CD4-positive, CD25-positive, alpha-beta regulatory T cell (primary cell): Measurements from ENCODE around the gene TMEM87B. TPM values are rescaled to one million over a fixed set of nuclear protein-coding genes. Genes with fewer than 3 reads are reported as not detected.
"Not testable (repeated sequence)": the region's sequence is repeated elsewhere in the genome, so short reads cannot be mapped to it uniquely, and the experiment has no call there.

Source experiments
- ATAC-seq, 2 donors: fragments of 150-1000 bp; cut with Tn5 transposase; one replicate each; pipeline ENCODE4 v1.10.0; 2021; ENCODE audit warnings: low read depth in 2 of 2, moderate number of reproducible peaks in 2 of 2, moderate library complexity in 1 of 2
- DNase-seq, 3 donors: peaks; one replicate each; pipeline versions ENCODE4 v3.0.0 to v3.0.0-alpha.2; 2012 to 2022; ENCODE audit warnings: mixed read lengths in 1 of 3
- H3K27ac ChIP-seq: one replicate; pipeline ENCODE4 v1.7.0; 2013; ENCODE audit warnings: mild to moderate bottlenecking, low read length; ENCODE audit not compliant: insufficient read depth, poor library complexity, severe bottlenecking
- H3K27me3 ChIP-seq: one replicate; pipeline ENCODE4 v1.7.0; 2013; ENCODE audit warnings: low read length; ENCODE audit not compliant: control insufficient read depth, insufficient read depth
- H3K36me3 ChIP-seq: one replicate; pipeline ENCODE4 v1.7.0; 2013; ENCODE audit warnings: mild to moderate bottlenecking, low read length, moderate library complexity; ENCODE audit not compliant: control insufficient read depth, insufficient read depth
- H3K4me1 ChIP-seq: 2 replicates; pipeline ENCODE4 v1.7.0; 2013; ENCODE audit warnings: mild to moderate bottlenecking, low read length; ENCODE audit not compliant: insufficient read depth, control insufficient read depth, poor library complexity, severe bottlenecking
- H3K4me3 ChIP-seq: one replicate; pipeline ENCODE4 v1.7.0; 2013; ENCODE audit warnings: low read depth, mild to moderate bottlenecking, low read length, moderate library complexity
- H3K9me3 ChIP-seq, 2 experiments: 1 replicate in 1 of 2; 2 replicates in 1 of 2; pipeline ENCODE4 v1.7.0; 2013; ENCODE audit warnings: low read length in 2 of 2, mild to moderate bottlenecking in 1 of 2, moderate library complexity in 1 of 2; ENCODE audit not compliant: control insufficient read depth in 2 of 2
- H3K27ac Mint-ChIP-seq, 3 donors: one replicate each; pipeline ENCODE4 v1.8.0; 2020 to 2022; ENCODE audit warnings: mild to moderate bottlenecking in 3 of 3, mixed read lengths in 3 of 3, moderate library complexity in 2 of 3
- H3K27me3 Mint-ChIP-seq: one replicate; pipeline ENCODE4 v1.8.0; 2022; ENCODE audit warnings: mild to moderate bottlenecking, mixed read lengths
- H3K36me3 Mint-ChIP-seq: one replicate; pipeline ENCODE4 v1.8.0; 2020; ENCODE audit warnings: mixed read lengths
- H3K4me1 Mint-ChIP-seq, 4 donors: one replicate each; pipeline ENCODE4 v1.8.0; 2020 to 2022; ENCODE audit warnings: mixed read lengths in 4 of 4, mild to moderate bottlenecking in 1 of 4
- H3K4me3 Mint-ChIP-seq, 4 donors: one replicate each; pipeline ENCODE4 v1.8.0; 2020 to 2022; ENCODE audit warnings: mild to moderate bottlenecking in 4 of 4, mixed read lengths in 4 of 4, moderate library complexity in 3 of 4
- H3K9me3 Mint-ChIP-seq, 7 donors: one replicate each; pipeline ENCODE4 v1.8.0; 2020 to 2022; ENCODE audit warnings: mixed read lengths in 7 of 7, mild to moderate bottlenecking in 3 of 7, moderate library complexity in 2 of 7
- polyA plus RNA-seq, 4 donors: library from polyadenylated mRNA; unstranded; fragments of 300-500 nt; fragmentation: Illumina TruSeq; gene quantifications; one replicate each; pipeline ENCODE4 v1.2.3, GENCODE V29; 2021
- total RNA-seq: library from RNA; stranded (reverse); gene quantifications from one replicate; pipeline ENCODE4 v1.2.3, GENCODE V29; 2022

TMEM87B gene
- total and polyA plus RNA-seq, 5 donors from 2014 or later: 9.1 to 24.6 (median 12.2) TPM

GRCh38 chr2:112136096-112136495 is 81.0 kb downstream of the TMEM87B start:
- H3K4me1 ChIP-seq: peaks cover 13% of the 10 kb centered on the region
- peaks cover 7% of the 10 kb centered on the region in 2 experiments for H3K9me3 ChIP-seq
- peak overlapping the region in 3 of 4 donors; percentile 19 to 65 (median 56) for H3K4me3 Mint-ChIP-seq
- no peaks in the 10 kb centered on the region for H3K27me3 ChIP-seq
- peaks cover 11 to 20% (median 17%) of the 10 kb centered on the region in 4 donors for H3K4me1 Mint-ChIP-seq
- peaks cover 9% of the 10 kb centered on the region for H3K36me3 Mint-ChIP-seq
- no peaks in the 10 kb centered on the region for H3K36me3 ChIP-seq
- ATAC-seq (no peak), DNase-seq (no peak)
- H3K27me3 Mint-ChIP-seq: peaks cover 30% of the 10 kb centered on the region
- peaks cover 0 to 8% (median 6%) of the 10 kb centered on the region in 7 donors for H3K9me3 Mint-ChIP-seq
- no peak overlapping the region for H3K27ac ChIP-seq
- H3K27ac Mint-ChIP-seq: no peak overlapping the region
- H3K4me3 ChIP-seq: no peak overlapping the region

GRCh38 chr2:112137516-112138158 is 82.6 kb downstream of the TMEM87B start:
- H3K36me3 Mint-ChIP-seq: peaks cover 9% of the 10 kb centered on the region
- Histone ChIP-seq H3K4me3 (peak overlapping the region; percentile 73), H3K4me1 (peaks cover 13% of the 10 kb centered on the region), H3K9me3 (peaks cover 2 to 4% of the 10 kb centered on the region in 2 experiments), H3K27me3 (no peaks in the 10 kb centered on the region), H3K27ac (no peak overlapping the region), H3K36me3 (no peaks in the 10 kb centered on the region)
- peaks cover 0 to 6% (median 2%) of the 10 kb centered on the region in 7 donors for H3K9me3 Mint-ChIP-seq
- peak overlapping the region; percentile 71 to 86 (median 85) for H3K27ac Mint-ChIP-seq
- H3K4me1 Mint-ChIP-seq: peaks cover 3 to 19% (median 14%) of the 10 kb centered on the region in 4 donors
- ATAC-seq: peak; percentile 41 to 67
- H3K4me3 Mint-ChIP-seq: peak overlapping the region; percentile 74 to 85 (median 78)
- peak; percentile 9 to 49 (median 19) for DNase-seq
- H3K27me3 Mint-ChIP-seq: peaks cover 32% of the 10 kb centered on the region

GRCh38 chr2:112138159-112139032 is 83.3 kb downstream of the TMEM87B start, which contains the start of gene FBLN7:
TSS of gene FBLN7 (plus strand) at chr2:112138385. CDS start at chr2:112138656, 271 bp downstream.
- DNase-seq (no peak), ATAC-seq (no peak)
- Mint-ChIP-seq H3K36me3 (peaks cover 9% of the 10 kb centered on the region), H3K4me1 (peaks cover 0 to 19% (median 13%) of the 10 kb centered on the region in 4 donors), H3K27me3 (peaks cover 32% of the 10 kb centered on the region), H3K4me3 (peak within 1 kb of the TSS; percentile 74 to 85 (median 78)), H3K27ac (peak within 1 kb of the TSS; percentile 71 to 86 (median 85)), H3K9me3 (peaks cover 0 to 4% (median 0%) of the 10 kb centered on the region in 7 donors)
- Histone ChIP-seq H3K27me3 (no peaks in the 10 kb centered on the region), H3K4me3 (peak within 1 kb of the TSS; percentile 73), H3K4me1 (peaks cover 13% of the 10 kb centered on the region), H3K36me3 (no peaks in the 10 kb centered on the region), H3K9me3 (no peaks in the 10 kb centered on the region), H3K27ac (no peak within 1 kb of the TSS)

- peaks cover 13% of the 10 kb centered on the region for H3K4me1 ChIP-seq
- H3K9me3 Mint-ChIP-seq, H3K4me3 ChIP-seq, H3K4me3 Mint-ChIP-seq, ATAC-seq, H3K27ac Mint-ChIP-seq, H3K9me3 ChIP-seq, H3K36me3 Mint-ChIP-seq, H3K36me3 ChIP-seq, H3K27ac ChIP-seq, H3K27me3 ChIP-seq, DNase-seq: not testable (repeated sequence)
- Mint-ChIP-seq H3K27me3 (peaks cover 34% of the 10 kb centered on the region), H3K4me1 (peaks cover 0 to 19% (median 13%) of the 10 kb centered on the region in 4 donors)
Measured at GRCh38 chr2:112139033-112139614, 84.1 kb downstream of the TMEM87B start.

GRCh38 chr2:112139661-112140204 is 84.7 kb downstream of the TMEM87B start:
- ATAC-seq, H3K4me3 Mint-ChIP-seq, H3K27ac ChIP-seq: not testable (repeated sequence)

GRCh38 chr2:112140205-112140802 is 85.2 kb downstream of the TMEM87B start:
- H3K9me3 ChIP-seq: no peaks in the 10 kb centered on the region
- ATAC-seq (no peak), DNase-seq (no peak)
- H3K4me1 Mint-ChIP-seq: peaks cover 0 to 19% (median 13%) of the 10 kb centered on the region in 4 donors
- no peak overlapping the region for H3K4me3 ChIP-seq
- no peaks in the 10 kb centered on the region for H3K36me3 ChIP-seq
- H3K27me3 ChIP-seq: no peaks in the 10 kb centered on the region
- H3K4me3 Mint-ChIP-seq: peak overlapping the region in 3 of 4 donors; percentile 62 to 75 (median 67)
- peaks cover 13% of the 10 kb centered on the region for H3K4me1 ChIP-seq
- peaks cover 3% of the 10 kb centered on the region for H3K36me3 Mint-ChIP-seq
- no peak overlapping the region for H3K27ac ChIP-seq
- peaks cover 36% of the 10 kb centered on the region for H3K27me3 Mint-ChIP-seq
- no peaks in the 10 kb centered on the region for H3K9me3 Mint-ChIP-seq
- peak overlapping the region in 1 of 3 donors; percentile 48 for H3K27ac Mint-ChIP-seq

More at GRCh38 chr2:112139661-112140204, 84.7 kb downstream of the TMEM87B start:
- not testable (repeated sequence) for H3K9me3 Mint-ChIP-seq, H3K36me3 Mint-ChIP-seq, H3K27ac Mint-ChIP-seq, H3K27me3 ChIP-seq, H3K4me3 ChIP-seq, DNase-seq, H3K9me3 ChIP-seq, H3K36me3 ChIP-seq
- peaks cover 13% of the 10 kb centered on the region for H3K4me1 ChIP-seq
- Mint-ChIP-seq H3K27me3 (peaks cover 36% of the 10 kb centered on the region), H3K4me1 (peaks cover 0 to 19% (median 13%) of the 10 kb centered on the region in 4 donors)
